Brain microvascular endothelial cell (primary cell): ENCODE data around the gene HOXB8.

Source experiments
- DNase-seq: peaks from one replicate; pipeline ENCODE4 v3.0.0-alpha.2; 2020
- H3K27ac ChIP-seq: fragments of 250-450 bp; sonication (Bioruptor Pico); 2 replicates; pipeline ENCODE4 v1.5.1; 2020; ENCODE audit warnings: mild to moderate bottlenecking, moderate library complexity
- H3K27me3 ChIP-seq: fragments of 250-450 bp; sonication (Bioruptor Pico); replicated peaks from 2 replicates; pipeline ENCODE4 v1.5.1; 2020; ENCODE audit warnings: mild to moderate bottlenecking
- H3K36me3 ChIP-seq: fragments of 250-450 bp; sonication (Bioruptor Pico); replicated peaks from 2 replicates; pipeline ENCODE4 v1.5.1; 2020; ENCODE audit warnings: mild to moderate bottlenecking
- H3K4me3 ChIP-seq: 2 replicates; pipeline ENCODE4 v1.5.1; 2011; ENCODE audit warnings: low read depth, mild to moderate bottlenecking, control low read depth, low read length, moderate library complexity
- CTCF ChIP-seq: IDR thresholded peaks from 2 replicates; pipeline ENCODE4 v1.5.1; 2011; ENCODE audit warnings: low read depth, mild to moderate bottlenecking, moderate library complexity, low read length, control low read depth, inconsistent platforms; ENCODE audit errors: missing control alignments
- in situ Hi-C: cut with HindIII; loops from 2 replicates; pipeline ENCODE4 v1.10.0; 2017; ENCODE audit warnings: low sequenced_read_pairs, low pct_ligation_motif_present

Gene HOXB8

DNA sequence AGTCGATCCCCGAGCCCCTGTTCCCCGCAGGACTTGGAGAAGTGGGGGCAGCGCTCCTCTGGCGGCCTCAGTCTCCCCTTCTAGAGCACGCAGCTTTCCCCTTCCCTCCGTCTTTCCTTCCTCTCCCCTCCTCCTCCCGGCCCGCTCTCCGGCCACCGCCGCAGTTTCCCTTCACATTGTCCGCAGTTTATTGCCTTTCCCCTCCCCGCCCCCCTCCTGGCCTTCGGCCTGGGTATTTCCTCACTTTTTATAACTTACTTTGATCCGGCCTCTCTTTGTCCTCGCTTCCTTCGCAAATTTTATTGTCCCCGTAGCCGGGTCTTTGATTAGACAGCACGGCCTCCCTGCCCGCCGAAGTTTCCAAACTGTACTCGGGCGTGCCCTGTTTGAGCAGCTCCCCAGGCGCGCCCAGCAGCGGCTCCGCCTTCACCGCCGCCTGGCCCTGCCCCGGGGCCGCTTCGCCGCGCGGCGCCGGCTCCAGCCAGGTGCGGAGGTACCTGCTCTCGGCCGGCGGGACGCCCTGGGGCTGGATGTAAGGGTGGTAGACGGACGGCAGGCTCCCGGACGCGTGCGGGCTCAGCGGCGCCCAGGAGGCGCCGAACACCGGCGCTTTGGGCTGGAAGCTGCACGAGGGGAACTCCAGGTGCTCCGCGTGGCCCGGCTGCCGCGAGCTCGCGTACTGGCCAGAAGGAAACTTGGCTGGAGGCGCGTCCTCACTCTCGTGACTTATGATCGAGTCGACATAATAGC, 10.6 kb upstream of the HOXB8 start:
- no peak for DNase-seq
- no peak overlapping the region for H3K4me3 ChIP-seq
- H3K27ac ChIP-seq = no peak overlapping the region
- peaks cover 98% of the 10 kb centered on the region for H3K27me3 ChIP-seq
- in situ Hi-C loops = no loop called here
- H3K36me3 ChIP-seq = no peaks in the 10 kb centered on the region
- TF ChIP-seq CTCF = no peak

DNA sequence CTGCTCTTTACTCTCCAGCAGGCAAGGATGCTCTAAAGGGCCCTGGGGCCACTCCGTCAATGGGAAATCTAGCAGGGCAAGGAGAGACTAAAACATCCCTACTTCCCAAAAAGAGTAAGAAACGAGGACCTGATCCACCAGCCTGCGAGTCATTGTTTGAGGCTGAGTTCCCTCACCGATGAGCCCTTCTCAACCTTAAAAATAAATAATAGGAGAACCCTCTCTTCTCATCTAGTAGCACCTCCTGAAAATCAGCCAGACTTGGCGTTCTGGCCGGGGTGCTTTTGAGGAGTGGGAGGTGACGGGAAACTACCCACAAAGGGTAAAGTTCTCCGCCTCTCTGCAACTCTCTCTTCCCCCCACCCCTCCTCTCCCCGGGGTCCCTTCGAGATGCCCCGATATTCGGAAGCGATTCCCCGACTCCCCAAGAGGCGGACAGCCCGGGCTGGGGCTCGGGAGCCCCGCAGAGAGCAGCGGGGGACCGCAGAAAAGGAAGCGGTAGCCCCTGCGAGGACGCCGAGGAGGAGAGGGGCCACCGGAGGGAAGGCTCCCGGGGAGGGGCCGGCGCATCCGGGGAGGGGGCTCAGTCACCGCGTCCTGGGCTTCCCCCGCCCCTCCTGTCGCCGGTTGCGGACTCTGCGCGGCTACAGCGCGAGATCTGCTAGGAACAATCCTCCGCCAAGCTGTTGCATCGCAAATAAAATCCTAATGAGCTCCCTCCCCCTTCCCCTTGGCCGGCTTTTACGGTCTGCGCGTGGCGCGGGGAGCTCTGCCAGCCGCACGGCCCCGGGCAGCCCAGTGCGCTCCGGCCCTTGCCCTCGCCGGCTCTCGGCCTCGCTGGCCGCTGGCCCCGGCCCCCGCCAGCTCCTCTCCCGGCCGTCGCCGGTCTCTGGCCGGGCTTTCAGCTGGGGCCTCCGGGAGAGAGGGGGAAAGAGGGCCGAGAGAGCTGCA, 9.7 kb upstream of the HOXB8 start:
- in situ Hi-C loops = no loop called here
- peaks cover 98% of the 10 kb centered on the region for H3K27me3 ChIP-seq
- no peak overlapping the region for H3K4me3 ChIP-seq
- no peak overlapping the region for H3K27ac ChIP-seq
- no peak for DNase-seq
- TF ChIP-seq CTCF = no peak
- no peaks in the 10 kb centered on the region for H3K36me3 ChIP-seq

DNA sequence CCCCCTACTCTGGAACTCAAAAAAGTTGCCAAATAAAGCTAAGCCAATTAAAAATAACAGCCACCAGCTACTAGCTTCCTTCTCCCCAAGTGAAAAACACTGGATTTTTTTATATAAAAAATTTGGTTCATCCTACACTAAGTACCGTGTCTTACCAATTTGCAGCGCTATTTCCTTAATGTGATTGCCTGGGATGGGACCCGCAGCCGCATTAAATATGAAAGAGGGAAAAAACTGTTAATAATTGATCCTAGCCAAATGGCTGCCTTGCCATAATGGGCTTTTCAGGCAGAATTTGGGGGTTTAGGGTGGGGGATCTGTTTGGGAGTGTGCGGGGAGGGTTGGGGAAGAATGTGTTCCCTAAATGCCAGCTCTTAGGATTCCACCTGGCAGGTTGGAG, 9.0 kb upstream of the HOXB8 start:
- no peaks in the 10 kb centered on the region for H3K36me3 ChIP-seq
- H3K27me3 ChIP-seq = peaks cover 98% of the 10 kb centered on the region
- H3K4me3 ChIP-seq = no peak overlapping the region
- no peak for DNase-seq
- no peak for TF ChIP-seq CTCF
- H3K27ac ChIP-seq = no peak overlapping the region
- in situ Hi-C loops = no loop called here

- no peak for DNase-seq
- H3K36me3 ChIP-seq = no peaks in the 10 kb centered on the region
- H3K27ac ChIP-seq = no peak overlapping the region
- TF ChIP-seq CTCF = no peak
- in situ Hi-C loops = no loop called here
- H3K4me3 ChIP-seq = no peak overlapping the region
- H3K27me3 ChIP-seq = peaks cover 97% of the 10 kb centered on the region
Measured at GRCh38 chr17:48623583-48623982, 8.5 kb upstream of the HOXB8 start.

DNA sequence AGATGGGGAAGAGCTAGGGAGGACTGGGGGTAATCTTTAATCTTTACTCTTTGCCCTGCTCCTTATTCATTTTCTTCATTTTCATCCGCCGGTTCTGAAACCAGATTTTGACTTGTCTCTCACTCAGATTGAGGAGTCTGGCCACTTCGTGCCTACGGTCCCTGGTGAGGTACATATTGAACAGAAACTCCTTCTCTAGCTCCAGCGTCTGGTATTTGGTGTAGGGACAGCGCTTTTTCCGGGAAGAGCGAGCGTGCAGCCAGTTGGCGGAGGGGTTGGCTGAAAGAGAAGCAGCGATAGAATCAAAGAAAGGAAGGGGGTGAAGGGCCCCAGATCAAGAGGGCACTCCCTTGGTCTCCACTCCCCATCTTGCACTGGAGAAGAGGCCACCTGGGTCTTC, 7.8 kb upstream of the HOXB8 start:
- H3K4me3 ChIP-seq = no peak overlapping the region
- in situ Hi-C loops = no loop called here
- TF ChIP-seq CTCF = no peak
- DNase-seq = no peak
- no peaks in the 10 kb centered on the region for H3K36me3 ChIP-seq
- peaks cover 96% of the 10 kb centered on the region for H3K27me3 ChIP-seq
- no peak overlapping the region for H3K27ac ChIP-seq
